GM20000 (cell line): ENCODE results near the gene VN1R4.
"Not testable (repeated sequence)": the region's sequence is repeated elsewhere in the genome, so short reads cannot be mapped to it uniquely, and the experiment has no call there.

Experiments
- DNase-seq: peaks from one replicate; pipeline ENCODE4 v3.0.0; 2012; ENCODE audit warnings: low spot score
- CTCF ChIP-seq: IDR thresholded peaks from 2 replicates; pipeline ENCODE4 v1.5.1; 2012; ENCODE audit warnings: mild to moderate bottlenecking, control low read depth; ENCODE audit errors: extremely low read depth, missing control alignments

The VN1R4 gene

GRCh38 chr19:53267623-53268022, at the start of gene VN1R4:
Gene VN1R4 (minus strand): TSS chr19:53267723. CDS start chr19:53267665, 58 bp downstream.
- DNase-seq = not testable (repeated sequence)

GRCh38 chr19:53311897-53312296, 44.4 kb upstream of the VN1R4 start:
- no peak for DNase-seq
- TF ChIP-seq CTCF = no peak

- TF ChIP-seq CTCF = no peak
- DNase-seq = no peak
Measured at GRCh38 chr19:53311044-53311443, 43.5 kb upstream of the VN1R4 start.

- DNase-seq = no peak
- TF ChIP-seq CTCF = no peak
Measured at GRCh38 chr19:53308339-53308811, 40.9 kb upstream of the VN1R4 start.

- not testable (repeated sequence) for DNase-seq
Measured at GRCh38 chr19:53301341-53301740, 33.8 kb upstream of the VN1R4 start.

GRCh38 chr19:53294786-53295441, 27.4 kb upstream of the VN1R4 start:
- no peak for DNase-seq
- no peak for TF ChIP-seq CTCF

GRCh38 chr19:53290758-53291549, 23.4 kb upstream of the VN1R4 start:
- no peak for DNase-seq
- TF ChIP-seq CTCF = no peak

GRCh38 chr19:53285087-53285486, 17.6 kb upstream of the VN1R4 start:
- DNase-seq = no peak
- no peak for TF ChIP-seq CTCF

- not testable (repeated sequence) for DNase-seq
Measured at GRCh38 chr19:53281947-53282346, 14.4 kb upstream of the VN1R4 start.
